ENCODE data around the gene HSD3B7.

HSD3B7 gene

GRCh38 chr16:30983898-30984610 is 953 bp upstream of the HSD3B7 start:
- no peak for DNase-seq

GRCh38 chr16:30985401-30986128 is 558 bp downstream of the HSD3B7 start:
- peak; percentile 79 for DNase-seq

DNA sequence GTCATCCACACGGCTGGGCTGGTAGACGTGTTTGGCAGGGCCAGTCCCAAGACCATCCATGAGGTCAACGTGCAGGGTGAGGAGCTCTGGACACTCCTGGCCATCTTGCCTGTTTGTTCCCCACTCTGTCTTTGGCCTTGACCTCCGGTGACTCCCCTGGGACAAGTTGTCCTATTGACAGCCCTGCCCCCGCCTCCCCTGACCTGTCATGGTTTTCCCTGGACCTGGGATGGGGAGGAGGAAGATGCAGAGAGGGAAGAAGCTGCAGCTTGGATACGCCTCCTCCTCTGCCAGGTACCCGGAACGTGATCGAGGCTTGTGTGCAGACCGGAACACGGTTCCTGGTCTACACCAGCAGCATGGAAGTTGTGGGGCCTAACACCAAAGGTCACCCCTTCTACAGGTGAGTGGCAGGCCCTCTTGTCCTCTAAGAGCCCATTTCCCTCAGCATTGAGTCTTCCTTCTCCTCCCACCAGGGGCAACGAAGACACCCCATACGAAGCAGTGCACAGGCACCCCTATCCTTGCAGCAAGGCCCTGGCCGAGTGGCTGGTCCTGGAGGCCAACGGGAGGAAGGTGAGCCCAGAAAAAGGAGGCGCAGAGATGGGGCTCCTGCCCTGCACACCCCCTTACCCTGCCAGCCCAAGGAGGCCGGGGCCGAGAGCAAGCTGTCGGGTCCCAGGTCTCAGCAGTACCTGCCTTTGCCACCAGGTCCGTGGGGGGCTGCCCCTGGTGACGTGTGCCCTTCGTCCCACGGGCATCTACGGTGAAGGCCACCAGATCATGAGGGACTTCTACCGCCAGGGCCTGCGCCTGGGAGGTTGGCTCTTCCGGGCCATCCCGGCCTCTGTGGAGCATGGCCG is 1.4 kb downstream of the HSD3B7 start:
- DNase-seq, result no peak

GRCh38 chr16:30987581-30988190 is 2.7 kb downstream of the HSD3B7 start:
- no peak for DNase-seq

GRCh38 chr16:30989469-30990047 is 4.6 kb downstream of the HSD3B7 start:
- DNase-seq, result no peak

DNA sequence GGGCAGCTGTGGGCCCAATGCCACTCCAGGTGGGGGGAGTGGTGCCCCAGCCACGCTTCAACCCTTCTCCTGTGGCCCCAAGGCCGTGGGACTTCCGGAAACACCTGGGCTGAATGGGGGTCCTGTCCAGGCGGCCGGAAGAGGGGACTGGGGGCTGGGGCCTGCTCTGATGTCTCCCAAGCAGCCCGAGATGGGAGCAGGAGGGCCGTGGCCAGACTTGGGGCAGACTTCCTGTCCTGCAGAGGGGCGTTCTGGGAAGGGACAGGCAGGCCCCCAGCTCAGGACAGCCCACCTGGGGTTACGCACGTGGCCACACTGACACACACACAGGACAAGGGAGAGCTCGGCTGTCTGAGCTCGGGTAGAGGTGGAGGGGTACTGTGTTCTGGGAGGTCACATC is 5.1 kb downstream of the HSD3B7 start:
- no peak for DNase-seq

GRCh38 chr16:30991052-30991451 is 6.0 kb downstream of the HSD3B7 start:
- no peak for DNase-seq

- no peak for DNase-seq
These were observed 7.3 kb downstream of the HSD3B7 start for GRCh38 chr16:30992276-30992780.

- no peak for DNase-seq
These were observed 8.2 kb downstream of the HSD3B7 start for GRCh38 chr16:30992931-30993816.

DNA sequence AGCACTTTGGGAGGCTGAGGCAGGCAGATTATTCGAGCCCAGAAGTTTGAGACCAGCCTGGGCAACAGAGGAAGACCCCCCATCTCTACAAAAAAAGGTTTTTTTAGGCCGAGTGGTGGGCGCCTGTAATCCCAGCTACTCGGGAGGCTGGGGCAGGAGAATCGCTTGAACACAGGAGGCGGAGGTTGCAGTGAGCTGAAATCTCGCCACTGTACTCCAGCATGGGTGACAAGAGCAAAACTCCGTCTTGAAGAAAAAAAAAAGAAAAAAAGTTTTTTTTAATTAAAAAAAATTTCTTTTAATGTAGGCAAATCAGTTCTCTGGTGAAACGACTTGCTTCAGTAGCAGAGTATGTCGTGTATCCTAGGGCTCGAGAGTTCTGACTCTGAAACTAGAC is 10.9 kb downstream of the HSD3B7 start:
- no peak for DNase-seq

DNA sequence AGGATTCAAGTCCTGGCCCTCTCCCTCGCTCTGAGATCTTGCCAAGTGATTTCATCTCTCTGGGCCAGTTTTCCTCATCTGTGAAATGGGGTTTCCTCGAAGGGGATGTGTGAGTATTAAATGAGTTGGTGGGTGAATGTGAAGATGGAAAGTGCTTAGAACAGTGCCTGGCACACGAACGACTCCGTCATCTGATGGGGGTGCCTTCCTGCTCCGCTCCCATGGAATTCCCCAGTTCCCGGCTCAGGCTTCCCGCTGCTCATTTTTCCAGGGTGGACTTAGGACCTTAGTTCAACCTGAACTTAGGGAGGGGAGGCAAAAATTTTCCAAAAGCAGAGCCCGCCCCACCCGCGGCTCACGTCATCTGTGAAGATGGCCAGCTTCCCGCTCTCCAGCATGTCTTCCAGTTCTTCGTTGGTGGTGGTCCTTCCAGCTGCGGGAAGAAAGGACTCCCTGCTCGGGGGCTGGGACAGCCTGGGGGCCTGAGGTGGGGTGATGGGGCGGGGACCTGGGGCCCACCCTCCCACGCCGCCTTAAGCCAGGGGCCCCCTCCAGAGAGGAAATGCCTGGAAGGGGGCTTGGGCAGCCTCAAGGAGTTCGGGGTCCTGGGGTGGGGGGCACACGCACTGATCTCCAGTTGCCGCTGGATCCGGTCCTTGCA is 11.4 kb downstream of the HSD3B7 start:
- no peak for DNase-seq

- no peak for DNase-seq
These were observed 12.1 kb downstream of the HSD3B7 start for GRCh38 chr16:30996985-30997724.

DNA sequence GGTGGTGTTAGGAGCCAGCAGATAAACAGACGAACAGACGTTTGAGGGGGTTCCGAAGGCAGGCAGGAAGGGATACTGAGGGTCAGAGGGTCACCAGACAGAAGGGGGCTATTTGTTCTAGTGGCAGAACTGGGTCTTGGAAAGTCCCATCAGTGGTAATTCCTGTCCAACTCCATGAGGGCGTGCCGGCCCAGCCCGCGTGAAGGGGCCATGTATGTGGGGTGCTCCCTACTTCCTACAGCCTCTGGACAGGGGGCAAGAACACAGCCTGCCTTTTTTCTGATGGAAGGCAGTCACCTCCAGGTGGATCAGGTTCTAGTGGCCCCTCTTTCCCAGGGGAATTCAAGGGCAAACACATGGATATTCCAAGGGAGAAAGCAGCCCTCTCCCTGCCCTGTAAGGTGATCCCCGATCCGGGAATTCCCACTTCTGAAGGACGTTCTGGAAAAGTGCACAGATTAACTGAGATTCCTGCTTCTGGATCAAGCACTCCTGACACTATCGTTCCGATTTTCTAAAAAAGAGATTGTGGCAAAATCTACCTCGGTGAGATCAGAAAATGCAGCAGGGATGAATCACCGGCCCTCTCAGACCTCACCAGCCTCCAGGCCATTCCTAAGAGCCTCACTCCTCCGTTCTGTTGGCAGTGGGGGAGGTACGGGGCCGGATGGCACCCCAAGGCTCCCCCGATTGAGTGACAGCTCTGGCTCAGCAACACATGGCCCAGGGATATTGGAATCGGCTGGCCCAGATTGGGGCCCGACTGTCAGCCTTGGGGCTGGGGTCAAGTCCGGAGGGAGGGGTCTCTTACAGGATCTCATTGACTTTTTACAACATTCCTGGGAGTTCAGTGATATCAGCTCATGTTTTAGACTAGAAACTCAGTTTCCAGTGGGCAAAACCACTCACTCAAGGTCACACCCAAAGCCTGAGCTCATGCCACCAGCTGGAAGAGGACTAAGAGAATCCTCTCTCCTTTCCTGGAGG is 13.0 kb downstream of the HSD3B7 start:
- DNase-seq, result no peak

DNA sequence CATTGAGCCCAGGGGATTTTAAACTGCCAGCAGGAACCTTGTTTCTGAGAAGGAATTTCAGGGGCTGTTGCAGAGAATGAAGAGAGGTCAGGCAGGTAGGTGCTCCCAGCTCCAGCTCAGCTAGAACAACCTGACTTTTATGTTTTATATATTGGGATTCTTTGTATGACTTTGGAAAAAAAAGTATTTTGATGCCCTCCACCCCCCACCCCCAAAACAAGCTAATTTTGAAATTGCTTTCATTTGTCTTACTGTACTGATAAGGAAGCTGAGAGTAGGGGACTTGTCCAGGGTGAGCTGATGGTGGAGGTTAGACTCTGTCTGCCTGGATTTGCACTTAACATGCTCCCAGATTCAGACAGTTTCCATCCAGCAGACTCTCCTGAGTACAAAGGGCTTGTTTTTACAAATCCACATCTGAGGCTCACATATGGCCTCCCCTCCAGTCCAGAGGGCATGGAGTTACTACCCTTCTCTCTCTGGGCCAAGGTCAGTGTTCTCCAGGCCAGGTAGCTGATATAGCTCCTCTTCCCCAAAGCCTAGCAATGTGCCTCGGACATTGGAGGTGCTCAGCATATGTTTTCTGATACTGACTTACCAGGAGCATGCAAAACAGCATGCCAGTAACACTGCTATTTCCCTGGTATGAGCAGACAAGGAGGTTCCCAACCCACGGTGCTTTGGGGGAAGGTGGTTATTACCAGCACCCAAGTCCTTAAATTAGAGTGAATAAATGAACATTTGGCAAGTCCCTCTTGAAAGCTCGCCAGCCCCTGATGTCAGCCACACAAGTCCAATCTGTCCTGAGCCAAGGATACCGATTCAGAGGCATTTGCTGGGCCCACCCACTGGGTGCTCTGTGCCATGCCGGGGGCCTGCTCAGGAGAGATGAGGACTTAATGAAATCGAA is 14.1 kb downstream of the HSD3B7 start:
- no peak for DNase-seq

GRCh38 chr16:31000671-31001382 is 15.8 kb downstream of the HSD3B7 start:
- no peak for DNase-seq

GRCh38 chr16:31001507-31002249 is 16.7 kb downstream of the HSD3B7 start:
- no peak for DNase-seq

Data from NCI-H2107 (cell line).